GM19324 (cell line): Measurements from ENCODE around the gene CKM.
"Not testable (repeated sequence)": the region's sequence is repeated elsewhere in the genome, so short reads cannot be mapped to it uniquely, and the experiment has no call there.

ENCODE experiments used
- ATAC-seq: cut with Tn5 transposase; IDR thresholded peaks from one replicate; pipeline ENCODE4 v1.9.1; 2021; ENCODE audit warnings: mild to moderate bottlenecking, moderate library complexity; ENCODE audit not compliant: unreplicated experiment, low FRiP score

CKM gene

DNA sequence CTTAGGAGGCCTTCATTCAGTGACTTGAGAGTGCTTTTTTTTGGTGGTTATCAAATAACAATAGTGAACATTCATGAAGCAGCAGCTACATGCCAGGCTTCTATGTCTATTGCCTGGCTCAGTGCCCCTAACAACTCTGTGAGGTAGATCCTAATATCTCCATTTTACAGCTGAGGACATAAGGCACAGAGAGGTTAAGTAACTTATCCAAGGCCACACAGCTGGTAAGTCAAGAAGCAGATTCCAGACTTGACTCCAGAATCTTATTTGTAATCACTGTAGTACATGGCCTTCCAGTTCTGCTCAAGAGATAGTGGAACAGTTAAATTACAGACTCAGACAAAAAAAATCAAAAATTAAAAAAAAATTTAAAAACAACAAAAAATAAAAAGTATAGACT lies 26.8 kb downstream of the CKM start:
- no peak for ATAC-seq

DNA sequence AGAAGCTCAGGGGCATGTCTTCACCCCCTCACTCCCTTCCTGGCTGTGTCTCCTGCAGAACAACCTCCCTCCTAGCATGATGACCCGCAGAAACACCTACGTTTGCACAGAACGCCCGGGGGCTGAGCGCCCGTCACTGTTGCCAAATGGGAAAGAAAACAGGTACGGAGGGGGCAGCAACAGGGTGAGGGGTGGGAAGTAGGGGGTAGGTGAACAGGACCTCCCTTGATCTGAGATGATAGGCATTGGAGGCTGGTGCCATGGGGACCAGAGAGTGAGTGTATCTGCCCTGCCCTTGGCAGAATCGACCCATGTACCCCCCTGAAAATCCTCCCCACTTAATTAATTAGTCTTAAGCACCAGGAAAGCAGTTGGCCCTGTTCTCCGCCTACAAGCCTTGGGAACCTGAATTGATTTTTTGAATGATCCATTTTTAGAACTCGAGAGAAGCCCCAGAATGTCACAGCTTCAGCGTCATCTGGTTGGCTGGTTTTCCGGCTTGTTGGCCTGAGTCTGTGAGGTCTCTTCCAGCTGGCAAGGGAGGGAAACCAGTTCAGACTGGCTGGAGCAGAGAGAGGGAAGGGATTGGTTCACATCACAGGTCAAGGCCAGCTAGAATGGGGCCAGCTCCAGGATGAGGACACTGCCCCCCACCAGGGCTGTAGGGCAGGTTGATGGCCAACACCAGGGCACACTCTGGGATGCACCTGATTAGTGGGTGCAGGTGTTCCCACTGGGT lies 28.2 kb downstream of the CKM start:
- no peak for ATAC-seq

DNA sequence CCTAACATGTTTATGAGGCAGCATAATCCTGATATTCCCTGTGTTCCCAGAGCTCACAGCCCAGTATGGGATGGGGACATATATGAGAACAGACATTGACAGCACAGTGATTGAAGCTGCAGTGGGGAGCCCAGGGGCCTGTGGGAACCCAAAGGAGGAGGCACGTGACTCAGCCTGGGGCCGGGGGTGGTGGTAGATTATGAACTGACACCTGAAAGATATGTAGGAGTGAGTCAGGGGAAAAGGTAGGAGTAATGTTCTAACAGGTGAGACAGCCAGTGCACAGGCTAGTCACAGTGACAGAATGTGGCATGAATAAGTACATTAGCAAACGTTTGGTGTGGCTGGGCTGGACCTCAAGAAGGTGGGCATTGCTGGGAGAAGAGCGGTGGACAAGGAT lies 29.0 kb downstream of the CKM start:
- no peak for ATAC-seq

DNA sequence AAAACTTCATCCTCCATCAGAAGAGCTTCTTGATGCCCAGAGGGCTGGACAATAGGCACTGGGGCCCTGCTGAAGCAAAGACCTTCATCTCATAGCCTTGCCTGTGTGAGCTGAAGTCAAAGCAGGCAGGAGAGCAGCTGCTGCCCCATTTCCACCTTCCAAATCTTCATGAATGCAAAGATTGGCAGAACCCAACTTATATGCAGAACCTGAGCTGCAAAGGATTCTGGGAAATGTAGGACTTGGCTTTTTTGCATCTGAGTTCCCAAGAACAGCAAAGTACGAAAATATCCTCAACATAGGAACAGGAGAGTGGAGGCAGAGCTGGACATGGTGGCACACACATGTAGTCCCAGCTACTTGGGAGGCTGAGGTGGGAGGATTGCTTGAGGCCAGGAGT lies 30.8 kb downstream of the CKM start:
- no peak for ATAC-seq

DNA sequence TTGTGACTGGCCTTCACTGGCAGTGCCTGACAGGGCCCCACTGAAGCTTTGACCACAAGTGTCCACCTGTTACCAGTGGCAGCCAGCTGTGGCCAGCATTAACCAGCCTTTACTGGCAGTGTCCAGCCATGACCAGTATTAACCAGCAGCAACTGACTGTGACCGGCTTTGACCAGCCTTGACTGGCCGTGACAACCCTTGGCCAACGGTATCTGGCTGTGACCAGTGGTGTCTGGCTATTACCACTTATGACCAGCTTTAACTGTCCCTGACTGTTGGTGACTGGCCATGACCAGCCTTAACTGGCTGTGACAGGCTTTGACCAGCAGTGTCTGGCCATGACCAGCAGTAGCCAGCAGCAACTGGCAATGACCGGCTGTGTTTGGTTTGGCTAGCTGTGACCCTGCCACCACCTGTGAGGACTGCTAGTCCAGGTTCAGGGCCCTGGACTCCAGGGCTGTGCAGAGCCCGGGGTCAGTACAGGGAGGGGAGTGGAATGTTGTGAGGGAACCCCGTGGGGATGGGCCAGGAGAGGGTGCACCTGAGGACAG lies 32.2 kb downstream of the CKM start:
- ATAC-seq: no peak

DNA sequence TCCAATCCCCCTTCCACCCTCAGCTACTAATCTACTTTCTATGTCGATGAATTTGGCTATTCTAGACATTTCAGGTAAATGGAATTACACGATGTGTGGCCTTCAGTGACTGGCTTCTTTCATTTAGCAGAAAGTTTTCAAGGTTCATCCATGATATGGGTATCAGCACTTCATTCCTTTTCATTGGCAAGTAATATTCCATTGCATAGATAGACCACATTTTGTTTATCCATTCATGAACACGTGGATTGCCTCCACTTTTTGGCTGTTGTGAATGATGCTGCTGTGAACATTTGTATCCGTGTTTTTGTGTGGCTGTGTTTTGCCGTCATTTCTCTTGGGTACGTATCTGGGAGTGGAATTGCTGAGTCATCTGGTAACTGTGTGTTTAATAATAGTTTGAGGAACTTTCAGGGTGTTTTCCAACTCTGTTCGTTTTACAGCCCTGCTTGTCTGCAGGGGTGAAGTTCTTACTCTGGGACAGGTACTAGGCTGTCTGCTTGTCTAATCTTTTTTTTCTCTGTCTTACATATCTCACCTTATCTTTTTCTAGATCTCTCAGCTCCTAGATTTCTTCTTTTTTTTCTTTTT lies 39.1 kb downstream of the CKM start:
- no peak for ATAC-seq

DNA sequence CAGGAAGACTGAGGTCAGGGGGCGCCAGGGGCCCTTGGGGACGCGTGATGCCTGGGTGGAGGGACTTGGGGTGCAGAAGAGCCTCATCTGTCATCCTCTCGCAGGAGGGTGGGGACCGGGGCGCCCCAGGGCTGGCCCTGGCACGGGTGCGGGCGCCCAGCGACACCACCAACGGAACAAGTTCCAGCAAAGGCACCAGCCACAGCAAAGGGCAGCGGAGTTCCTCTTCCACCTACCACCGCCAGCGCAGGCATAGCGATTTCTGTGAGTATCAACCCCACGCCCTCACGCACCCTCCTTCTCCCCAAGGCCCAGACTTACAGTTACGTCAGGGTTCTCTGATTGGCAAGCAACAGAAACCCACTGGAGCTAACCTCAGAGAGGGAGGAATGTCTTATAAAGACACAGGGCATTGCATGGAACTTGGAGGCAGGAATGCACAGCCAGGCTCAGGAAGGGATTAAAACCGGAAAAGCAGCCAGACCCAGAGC lies 42.2 kb downstream of the CKM start:
- no peak for ATAC-seq

DNA sequence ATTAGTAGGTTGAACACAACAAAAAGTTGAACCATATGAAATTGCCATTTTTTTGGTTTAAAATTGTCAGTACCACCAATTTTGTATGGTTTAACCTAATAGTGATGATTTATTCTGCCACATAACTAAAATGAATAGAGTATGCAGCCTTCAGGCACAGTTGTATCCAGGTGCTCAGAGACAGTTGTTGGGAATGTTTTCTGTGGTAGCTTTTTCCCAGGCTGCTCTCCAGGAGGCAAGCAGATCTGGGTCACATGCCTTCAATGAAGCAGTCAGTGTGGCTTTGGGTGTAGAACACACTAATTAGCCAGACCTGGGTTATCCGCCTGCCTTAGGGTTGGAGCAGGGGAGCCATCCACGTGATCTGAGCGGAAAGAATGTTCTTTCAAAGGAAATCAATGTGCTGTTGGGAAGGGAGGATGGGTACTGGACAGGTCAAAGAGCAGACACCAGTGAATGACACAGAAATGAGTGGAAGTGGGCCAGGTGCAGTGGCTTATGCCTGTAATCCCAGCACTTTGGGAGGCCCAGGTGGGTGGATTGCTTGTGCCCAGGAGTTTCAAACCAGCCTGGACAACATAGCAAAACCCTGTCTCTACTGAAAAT lies 43.0 kb downstream of the CKM start:
- no peak for ATAC-seq

DNA sequence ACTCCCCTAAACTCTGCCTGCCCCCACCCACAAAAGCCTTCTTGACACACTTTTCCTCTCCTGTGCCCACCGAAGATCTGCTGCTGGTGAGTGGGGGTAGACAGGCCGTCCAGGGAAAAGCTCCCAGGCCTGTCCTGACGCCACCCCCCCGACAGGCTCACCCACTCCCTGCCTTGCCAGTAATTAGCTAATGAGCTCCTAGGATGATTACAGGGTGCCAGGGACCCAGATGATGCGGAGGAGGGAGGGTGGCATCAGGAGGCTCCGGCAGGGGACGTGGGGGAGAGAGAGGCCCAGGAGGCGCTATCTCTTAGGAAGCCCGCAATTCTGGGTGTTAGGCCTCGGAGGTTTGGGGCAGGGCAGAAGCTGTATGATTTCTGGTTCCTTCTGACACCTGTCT lies 44.6 kb downstream of the CKM start:
- no peak for ATAC-seq

DNA sequence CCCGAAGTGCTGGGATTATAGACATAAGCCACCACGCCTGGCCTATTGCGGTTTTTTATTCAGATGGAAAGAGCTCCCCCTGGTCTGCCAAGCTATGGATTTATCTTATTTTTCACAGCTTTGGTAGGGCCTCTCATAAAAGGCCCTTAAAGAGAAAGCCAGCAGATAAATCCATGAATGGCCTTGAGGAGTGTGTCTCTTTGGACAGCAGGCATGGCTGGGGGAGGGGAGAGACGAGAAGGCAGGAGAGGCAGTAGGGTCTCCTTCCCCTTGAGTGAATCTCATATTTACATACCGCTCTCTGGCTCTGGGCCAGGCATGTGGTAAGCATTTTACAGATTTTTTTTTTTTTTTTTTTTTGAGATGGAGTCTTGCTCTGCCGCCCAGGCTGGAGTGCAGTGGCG lies 46.4 kb downstream of the CKM start:
- no peak for ATAC-seq

DNA sequence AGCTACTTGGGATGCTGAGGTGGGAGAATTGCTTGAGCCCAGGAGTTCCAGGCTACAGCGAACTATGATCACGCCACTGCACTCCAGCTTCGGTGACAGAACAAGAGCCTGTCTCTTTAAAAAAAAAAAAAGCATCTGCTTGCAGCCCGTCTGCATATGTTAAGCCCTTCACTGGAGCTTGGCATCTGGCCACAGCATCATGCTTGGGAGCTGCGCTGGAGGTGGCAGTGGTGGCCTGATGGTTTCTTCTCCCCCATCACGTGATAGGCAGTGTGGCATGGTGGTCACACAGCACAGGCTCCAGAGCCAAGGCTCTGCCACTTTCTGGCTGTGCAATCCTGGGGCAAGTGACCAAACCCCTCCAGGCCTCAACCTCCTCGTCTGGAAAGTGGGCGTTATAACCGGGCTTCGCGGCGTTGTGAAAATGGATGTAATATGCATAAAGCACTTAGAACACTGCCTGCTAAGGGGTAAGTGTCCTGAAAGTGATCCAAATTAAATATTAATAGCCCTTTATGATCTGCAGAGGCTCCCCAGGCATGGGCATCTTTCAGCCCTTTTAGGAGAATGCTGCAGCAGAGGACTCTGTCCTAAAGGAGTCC lies 47.2 kb downstream of the CKM start:
- no peak for ATAC-seq

DNA sequence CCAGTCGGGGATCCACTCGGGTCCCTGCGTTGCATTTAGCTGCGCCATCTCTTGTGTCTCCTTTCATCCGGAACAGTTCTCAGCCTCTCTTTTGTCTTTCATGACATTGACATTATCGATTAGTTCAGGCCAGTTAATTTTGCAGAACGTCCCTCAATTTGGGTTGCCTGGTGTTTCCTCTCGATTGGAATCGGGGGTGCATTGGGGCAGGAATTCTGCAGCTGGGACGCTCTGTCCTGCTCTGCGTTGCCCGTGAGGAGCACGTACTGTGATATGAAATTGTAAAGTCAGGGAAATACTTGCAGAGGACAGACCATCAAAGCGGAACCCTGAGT lies 49.2 kb downstream of the CKM start:
- ATAC-seq: no peak

DNA sequence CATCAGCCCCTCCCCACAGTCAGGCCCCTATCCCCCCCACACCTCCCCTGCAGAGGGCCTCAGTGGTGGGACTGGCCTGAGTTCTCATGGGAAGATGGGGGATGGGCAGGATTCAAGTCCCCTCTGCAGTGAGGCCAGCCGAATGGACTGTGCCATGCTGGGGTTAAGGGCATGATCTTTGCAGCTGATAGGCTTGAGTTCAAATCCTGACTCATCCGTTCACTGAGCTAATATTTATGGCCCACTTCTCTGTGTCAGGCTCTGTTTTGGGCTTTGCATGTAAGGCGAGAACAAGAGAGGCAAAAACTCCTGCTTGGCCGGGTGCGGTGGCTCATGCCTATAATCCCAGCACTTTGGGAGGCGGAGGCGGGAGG lies 51.0 kb downstream of the CKM start:
- ATAC-seq: no peak

DNA sequence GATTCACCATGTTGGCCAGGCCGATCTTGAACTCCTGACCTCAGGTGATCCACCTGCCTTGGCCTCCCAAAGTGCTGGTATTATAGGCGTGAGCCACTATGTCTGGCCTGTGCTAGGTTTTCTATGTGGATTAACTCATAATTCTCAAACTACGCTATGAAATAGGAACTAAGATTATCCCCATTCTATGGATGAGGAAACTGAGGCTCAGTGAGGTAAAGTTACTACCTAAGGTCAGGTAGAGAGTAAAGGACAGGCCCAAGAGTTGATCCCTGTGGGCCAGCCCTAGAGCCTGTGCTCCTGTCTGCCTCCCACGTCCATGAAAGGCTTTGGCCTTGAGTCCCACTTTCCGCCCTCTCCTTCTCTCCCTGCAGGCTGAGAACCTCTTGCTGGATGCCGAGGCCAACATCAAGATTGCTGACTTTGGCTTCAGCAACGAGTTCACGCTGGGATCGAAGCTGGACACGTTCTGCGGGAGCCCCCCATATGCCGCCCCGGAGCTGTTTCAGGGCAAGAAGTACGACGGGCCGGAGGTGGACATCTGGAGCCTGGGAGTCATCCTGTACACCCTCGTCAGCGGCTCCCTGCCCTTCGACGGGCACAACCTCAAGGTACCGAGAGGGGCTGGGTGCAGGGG lies 51.5 kb downstream of the CKM start:
- ATAC-seq: no peak

DNA sequence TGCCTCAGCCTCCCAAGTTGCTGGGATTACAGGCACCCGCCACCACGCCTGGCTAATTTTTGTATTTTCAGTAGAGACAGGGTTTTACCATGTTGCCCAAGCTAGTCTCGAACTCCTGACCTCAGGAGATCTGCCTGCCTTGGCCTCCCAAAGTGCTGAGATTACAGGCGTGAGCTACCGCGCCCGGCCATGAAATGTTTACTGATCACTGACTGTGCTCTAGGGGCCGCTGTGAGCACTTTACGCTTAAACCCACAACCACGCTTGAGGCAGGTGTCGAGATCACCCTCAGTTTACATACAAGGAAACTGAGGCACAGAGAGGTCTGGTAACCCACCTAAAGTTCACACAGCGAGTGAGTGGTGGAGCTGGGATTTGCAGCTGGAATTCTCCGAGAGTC lies 52.7 kb downstream of the CKM start:
- not testable (repeated sequence) for ATAC-seq

DNA sequence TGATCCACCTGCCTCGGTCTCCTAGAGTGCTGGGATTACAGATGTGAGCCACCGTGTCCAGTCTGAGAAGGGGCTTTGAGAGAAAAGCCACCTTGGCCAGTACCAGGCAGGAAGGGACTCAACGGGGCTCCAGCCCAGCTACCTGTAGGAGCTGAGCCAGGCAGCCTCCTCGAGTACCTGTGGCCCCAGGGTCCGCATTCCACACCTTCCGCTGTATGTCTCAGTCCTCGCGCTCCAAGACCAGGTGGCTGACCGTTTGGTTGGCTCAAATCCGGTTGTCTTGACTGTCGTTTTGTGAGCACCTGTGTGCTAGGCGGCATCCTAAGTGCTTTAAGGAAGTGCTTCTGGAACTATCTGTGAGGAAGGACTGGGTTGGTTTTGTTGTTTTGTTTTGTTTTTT lies 55.4 kb downstream of the CKM start:
- ATAC-seq: no peak

DNA sequence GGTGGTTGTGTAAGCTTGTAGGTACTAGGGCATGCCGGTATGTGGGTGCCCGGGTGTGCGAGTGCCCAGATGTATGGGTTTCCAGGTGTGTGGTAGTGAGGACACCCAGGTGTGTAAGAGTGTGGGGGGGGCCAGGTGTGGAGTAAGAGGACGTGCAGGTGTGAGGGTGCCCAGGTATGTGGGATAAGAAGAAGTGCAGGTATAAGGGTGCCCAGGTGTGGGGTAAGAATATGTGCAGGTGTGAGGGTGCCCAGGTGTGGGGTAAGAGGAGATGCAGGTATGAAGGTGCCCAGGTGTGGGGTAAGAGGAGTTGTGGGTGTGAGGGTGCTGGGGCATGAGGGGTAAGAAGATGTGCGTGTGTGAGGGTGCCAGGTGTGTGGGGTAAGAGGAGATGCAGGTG lies 57.3 kb downstream of the CKM start:
- no peak for ATAC-seq

DNA sequence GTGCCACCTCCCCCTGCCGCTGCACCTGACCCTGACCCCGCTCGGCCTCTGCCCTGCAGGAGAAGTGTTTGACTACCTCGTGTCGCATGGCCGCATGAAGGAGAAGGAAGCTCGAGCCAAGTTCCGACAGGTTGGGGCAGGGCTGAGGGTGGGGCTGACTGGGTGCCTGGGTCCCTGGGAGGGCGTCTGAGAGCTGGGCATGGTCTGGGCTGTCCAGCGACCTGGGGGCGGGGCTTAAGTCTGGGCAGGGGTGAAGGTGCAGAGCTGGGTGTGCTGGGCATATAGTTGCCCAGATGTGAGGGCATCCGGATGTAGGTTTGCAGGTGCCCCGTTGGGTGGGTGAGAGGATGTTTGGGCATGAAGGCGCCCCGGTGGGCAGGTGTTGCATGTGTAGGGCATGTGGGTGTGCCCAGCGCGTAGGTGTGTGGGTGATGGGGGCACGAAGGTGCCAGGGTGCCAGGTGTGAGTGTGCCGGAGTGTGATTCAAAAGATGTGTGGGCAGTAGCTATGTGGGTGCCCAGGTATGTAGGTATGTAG lies 57.8 kb downstream of the CKM start:
- ATAC-seq: no peak

DNA sequence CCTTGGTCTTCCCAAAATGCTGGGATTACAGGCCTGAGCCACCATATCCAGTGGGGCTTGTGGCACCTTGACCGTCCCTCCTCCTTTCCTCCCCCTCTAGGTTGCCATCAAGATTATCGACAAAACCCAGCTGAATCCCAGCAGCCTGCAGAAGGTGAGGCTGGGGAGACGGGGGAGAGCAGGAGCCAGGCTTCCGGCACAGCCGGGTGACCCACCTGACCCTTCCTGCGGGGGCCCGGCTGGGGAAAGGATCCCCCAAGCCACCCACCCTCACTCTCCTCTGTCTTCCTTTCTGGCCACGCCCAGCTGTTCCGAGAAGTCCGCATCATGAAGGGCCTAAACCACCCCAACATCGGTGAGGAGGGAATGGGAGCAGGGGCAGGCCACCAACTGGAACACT lies 59.7 kb downstream of the CKM start:
- ATAC-seq: no peak

DNA sequence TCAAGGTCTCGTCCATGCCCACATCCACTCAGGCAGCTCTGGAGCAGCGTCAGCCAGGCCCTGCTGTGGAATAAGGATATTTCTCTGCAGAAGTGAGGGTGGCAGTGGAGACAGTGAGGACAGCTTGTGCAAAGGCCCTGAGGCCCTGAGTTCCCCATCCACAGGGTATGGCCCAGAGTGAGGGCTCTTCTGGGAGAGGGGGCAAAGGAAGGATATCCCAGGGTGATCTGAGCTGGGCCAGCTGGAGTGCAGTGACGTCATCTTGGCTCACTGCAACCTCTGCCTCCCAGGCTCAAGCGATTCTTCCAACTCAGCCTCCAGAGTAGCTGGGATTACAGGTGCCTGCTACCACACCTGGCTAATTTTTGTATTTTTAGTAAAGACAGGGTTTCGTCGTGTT lies 60.1 kb downstream of the CKM start:
- ATAC-seq: no peak

DNA sequence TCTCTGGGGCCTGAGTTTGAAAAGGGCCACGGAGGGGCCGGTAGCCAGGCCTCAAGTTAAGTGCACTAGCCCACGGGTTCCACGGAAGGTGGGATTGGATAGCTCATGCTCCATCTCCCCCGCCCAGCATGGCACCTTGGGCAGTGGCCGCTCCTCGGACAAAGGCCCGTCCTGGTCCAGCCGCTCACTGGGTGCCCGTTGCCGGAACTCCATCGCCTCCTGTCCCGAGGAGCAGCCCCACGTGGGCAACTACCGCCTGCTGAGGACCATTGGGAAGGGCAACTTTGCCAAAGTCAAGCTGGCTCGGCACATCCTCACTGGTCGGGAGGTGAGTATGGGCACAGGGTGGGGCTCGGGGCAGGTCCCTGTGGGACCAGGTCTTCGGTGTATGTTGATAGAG lies 63.8 kb downstream of the CKM start:
- no peak for ATAC-seq
